ENCODE measurements around the gene TRAPPC6A.

The TRAPPC6A gene

DNA sequence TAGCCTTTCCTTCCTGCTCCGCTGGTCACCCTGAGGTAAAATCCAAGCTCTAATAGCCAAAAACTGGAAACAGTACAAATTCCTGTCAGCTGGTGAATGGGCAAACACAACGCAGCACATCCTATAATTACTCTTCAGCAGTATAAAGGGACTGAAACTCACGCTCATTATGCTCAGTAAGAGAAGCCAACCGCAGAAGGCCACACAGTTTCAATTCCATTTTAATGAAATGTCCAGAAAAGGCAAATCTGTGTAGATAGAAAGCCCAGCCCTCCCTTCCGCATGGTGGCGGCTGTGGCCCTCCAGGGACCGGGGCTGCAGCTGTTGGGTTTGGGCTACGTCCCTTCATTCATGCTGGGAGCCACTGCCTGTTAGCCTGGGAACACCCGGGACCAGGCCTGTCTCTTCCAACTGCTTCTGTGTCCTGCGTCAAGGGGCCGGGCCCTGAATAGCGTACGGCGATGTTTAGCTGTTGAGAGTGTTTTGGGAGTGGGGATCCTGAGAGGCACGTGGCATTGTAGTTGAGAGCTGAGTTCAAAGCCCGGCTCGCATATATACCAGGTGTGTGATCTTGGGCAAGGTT is 40.8 kb downstream of the TRAPPC6A start:
- H3K27ac Mint-ChIP-seq: peak overlapping the region; percentile 41
- H3K4me3 Mint-ChIP-seq: no peak overlapping the region
- ATAC-seq (no peak), DNase-seq (ENCODE audit: low spot score in 2 of 2) (no peak)
- H3K9me3 Mint-ChIP-seq: no peaks in the 10 kb centered on the region
- H3K4me1 Mint-ChIP-seq: peaks cover 23% of the 10 kb centered on the region
- H3K36me3 Mint-ChIP-seq: peaks cover 14% of the 10 kb centered on the region

GRCh38 chr19:45136507-45137178 is 41.4 kb downstream of the TRAPPC6A start:
- ATAC-seq: no peak
- DNase-seq (ENCODE audit: low spot score in 2 of 2): no peak
- Mint-ChIP-seq H3K27ac (peak overlapping the region; percentile 41), H3K4me1 (peaks cover 26% of the 10 kb centered on the region), H3K9me3 (no peaks in the 10 kb centered on the region), H3K36me3 (peaks cover 11% of the 10 kb centered on the region), H3K4me3 (no peak overlapping the region)

GRCh38 chr19:45135176-45135885 is 42.7 kb downstream of the TRAPPC6A start:
- Mint-ChIP-seq H3K4me3 (no peak overlapping the region), H3K27ac (peak overlapping the region; percentile 23), H3K36me3 (peaks cover 3% of the 10 kb centered on the region), H3K4me1 (peaks cover 36% of the 10 kb centered on the region), H3K9me3 (no peaks in the 10 kb centered on the region)
- DNase-seq (ENCODE audit: low spot score in 2 of 2) (no peak), ATAC-seq (no peak)

- Mint-ChIP-seq H3K27ac (peak overlapping the region; percentile 37), H3K4me1 (peaks cover 36% of the 10 kb centered on the region), H3K36me3 (no peaks in the 10 kb centered on the region), H3K9me3 (no peaks in the 10 kb centered on the region), H3K4me3 (no peak overlapping the region)
- ATAC-seq (no peak), DNase-seq (ENCODE audit: low spot score in 2 of 2) (no peak)
Measured at GRCh38 chr19:45133661-45134060, 44.4 kb downstream of the TRAPPC6A start.

GRCh38 chr19:45130888-45131615 is 47.0 kb downstream of the TRAPPC6A start:
- DNase-seq (ENCODE audit: low spot score in 2 of 2) (no peak), ATAC-seq (peak; percentile 28)
- no peaks in the 10 kb centered on the region for H3K9me3 Mint-ChIP-seq
- peaks cover 30% of the 10 kb centered on the region for H3K4me1 Mint-ChIP-seq
- H3K36me3 Mint-ChIP-seq: peaks cover 11% of the 10 kb centered on the region
- H3K27ac Mint-ChIP-seq: peak overlapping the region; percentile 50
- no peak overlapping the region for H3K4me3 Mint-ChIP-seq

DNA sequence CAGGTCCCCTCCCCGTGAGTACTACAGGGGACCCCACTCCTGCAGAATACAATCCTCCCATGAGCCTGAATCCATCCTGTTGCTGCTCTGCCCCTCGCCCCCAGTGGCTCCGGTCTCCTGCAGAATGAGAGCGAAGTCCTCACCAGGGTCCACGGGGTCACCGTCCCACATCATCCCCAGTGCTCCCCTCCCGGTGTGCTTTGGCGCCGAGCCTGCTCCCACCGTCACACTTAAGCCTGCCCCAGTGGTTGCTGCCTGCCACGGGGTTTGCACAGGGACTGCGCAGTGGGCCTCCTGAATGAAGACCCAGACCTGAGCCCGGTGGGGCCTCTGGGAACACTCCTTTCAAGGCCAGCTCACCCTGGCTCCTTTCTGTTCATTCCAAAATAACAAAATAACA is 47.8 kb downstream of the TRAPPC6A start:
- Mint-ChIP-seq H3K9me3 (no peaks in the 10 kb centered on the region), H3K4me1 (peaks cover 36% of the 10 kb centered on the region), H3K36me3 (peaks cover 11% of the 10 kb centered on the region), H3K4me3 (no peak overlapping the region), H3K27ac (peak overlapping the region; percentile 50)
- ATAC-seq: no peak
- no peak for DNase-seq (ENCODE audit: low spot score in 2 of 2)

DNA sequence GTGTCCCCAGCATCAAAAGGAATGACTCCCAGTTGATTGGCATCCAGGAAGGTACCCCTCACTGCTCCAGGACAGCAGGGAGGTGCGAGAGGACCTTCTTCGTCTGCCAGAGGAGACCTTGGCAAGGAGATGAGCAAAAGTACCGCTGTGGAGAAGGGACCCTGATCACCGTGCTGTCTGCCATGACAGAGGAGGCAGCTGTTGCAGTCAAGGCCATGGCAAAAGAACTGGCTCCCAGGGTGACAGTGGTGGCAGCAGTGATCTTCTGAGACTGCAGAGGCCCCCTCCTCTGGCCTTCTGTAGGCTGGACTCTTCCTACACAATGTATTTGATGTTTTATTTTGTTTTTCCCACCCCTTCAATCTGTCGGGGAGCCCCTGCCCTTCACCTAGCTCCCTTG is 49.2 kb downstream of the TRAPPC6A start:
- H3K27ac Mint-ChIP-seq: no peak overlapping the region
- H3K4me1 Mint-ChIP-seq: peaks cover 37% of the 10 kb centered on the region
- ATAC-seq: no peak
- no peak for DNase-seq (ENCODE audit: low spot score in 2 of 2)
- no peak overlapping the region for H3K4me3 Mint-ChIP-seq
- H3K36me3 Mint-ChIP-seq: peaks cover 15% of the 10 kb centered on the region
- H3K9me3 Mint-ChIP-seq: no peaks in the 10 kb centered on the region

DNA sequence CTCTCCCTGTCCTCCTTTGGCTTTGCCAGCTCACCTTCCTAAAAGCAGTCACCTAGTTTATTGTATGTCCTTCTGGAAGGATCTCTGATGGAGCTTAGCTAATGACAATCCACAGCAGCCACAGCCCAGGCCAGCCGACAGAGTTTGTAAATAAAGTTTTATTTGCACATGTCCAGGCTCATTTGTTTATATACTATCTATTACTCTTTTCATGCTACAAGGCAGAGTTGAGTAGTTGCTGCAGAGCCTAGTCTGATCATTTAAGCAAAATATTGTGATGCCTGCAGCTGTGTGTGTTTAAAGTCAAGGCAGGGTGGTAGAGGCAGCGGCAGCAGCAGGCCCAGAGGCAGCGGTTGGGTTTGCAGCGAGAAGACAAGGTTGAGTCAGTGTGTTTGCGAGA is 49.9 kb downstream of the TRAPPC6A start:
- ATAC-seq: no peak
- Mint-ChIP-seq H3K9me3 (no peaks in the 10 kb centered on the region), H3K27ac (no peak overlapping the region)

GRCh38 chr19:45126654-45127053 is 51.4 kb downstream of the TRAPPC6A start:
- H3K27ac Mint-ChIP-seq: no peak overlapping the region
- H3K4me1 Mint-ChIP-seq: peaks cover 52% of the 10 kb centered on the region
- H3K4me3 Mint-ChIP-seq: no peak overlapping the region
- H3K36me3 Mint-ChIP-seq: peaks cover 16% of the 10 kb centered on the region
- no peak for ATAC-seq
- DNase-seq (ENCODE audit: low spot score in 2 of 2): no peak
- no peaks in the 10 kb centered on the region for H3K9me3 Mint-ChIP-seq

More for the DNA sequence above, 49.9 kb downstream of the TRAPPC6A start:
- no peak overlapping the region for H3K4me3 Mint-ChIP-seq
- peaks cover 42% of the 10 kb centered on the region for H3K4me1 Mint-ChIP-seq
- H3K36me3 Mint-ChIP-seq: peaks cover 16% of the 10 kb centered on the region
- no peak for DNase-seq (ENCODE audit: low spot score in 2 of 2)

DNA sequence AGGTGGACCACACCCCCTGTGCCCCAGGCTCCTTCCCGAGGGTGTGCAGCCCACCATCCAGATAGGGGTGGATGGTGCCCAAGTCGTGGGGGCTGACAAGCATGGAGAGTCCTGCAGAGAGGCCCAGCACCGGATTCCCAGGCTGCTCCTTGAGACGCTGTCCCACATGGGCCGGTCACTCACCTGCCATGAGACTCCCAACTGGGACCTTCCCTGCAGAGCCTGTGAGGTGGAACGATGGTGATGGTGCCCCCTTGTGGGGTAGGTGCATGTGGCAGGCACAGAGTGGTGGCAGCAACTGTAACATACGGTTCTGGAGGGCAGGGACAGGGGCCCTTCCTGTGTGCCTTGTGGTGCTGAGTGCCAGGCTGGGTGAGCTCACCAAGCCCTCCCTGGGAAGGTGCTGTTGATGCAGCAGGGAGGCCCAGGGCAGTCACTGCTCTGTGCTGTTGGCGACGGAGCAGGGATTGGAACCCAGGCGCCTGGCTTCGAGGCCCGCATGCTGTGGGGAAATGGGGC is 52.0 kb downstream of the TRAPPC6A start:
- Mint-ChIP-seq H3K4me1 (peaks cover 52% of the 10 kb centered on the region), H3K27ac (peak overlapping the region; percentile 26), H3K9me3 (no peaks in the 10 kb centered on the region)

DNA sequence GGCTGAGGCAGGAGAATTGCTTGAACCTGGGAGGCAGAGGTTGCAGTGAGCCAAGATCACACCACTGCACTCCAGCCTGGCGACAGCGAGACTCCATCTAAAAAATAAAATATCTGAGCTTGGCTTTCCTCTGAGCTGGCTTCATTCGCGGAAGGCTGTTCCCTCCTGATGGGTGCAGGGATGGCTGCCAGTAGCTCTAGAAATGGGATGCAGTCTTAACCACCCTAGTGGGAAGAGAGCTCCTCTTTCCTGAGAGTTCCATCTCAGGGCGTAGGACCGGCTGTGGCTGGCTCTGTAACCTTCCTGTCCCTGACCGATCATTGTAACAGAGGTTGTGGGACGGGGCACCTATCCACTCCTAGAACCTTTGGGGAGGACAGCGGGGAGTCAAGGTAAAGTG is 52.7 kb downstream of the TRAPPC6A start:
- H3K4me3 Mint-ChIP-seq: no peak overlapping the region
- peaks cover 16% of the 10 kb centered on the region for H3K36me3 Mint-ChIP-seq
- H3K27ac Mint-ChIP-seq: peak overlapping the region; percentile 26
- DNase-seq (ENCODE audit: low spot score in 2 of 2) (no peak), ATAC-seq (no peak)
- H3K9me3 Mint-ChIP-seq: no peaks in the 10 kb centered on the region
- peaks cover 53% of the 10 kb centered on the region for H3K4me1 Mint-ChIP-seq

More for the DNA sequence above, 52.0 kb downstream of the TRAPPC6A start:
- H3K36me3 Mint-ChIP-seq: peaks cover 16% of the 10 kb centered on the region
- ATAC-seq (peak; percentile 81), DNase-seq (ENCODE audit: low spot score in 2 of 2) (peak; percentile 58 to 84)
- no peak overlapping the region for H3K4me3 Mint-ChIP-seq

- ATAC-seq (no peak), DNase-seq (ENCODE audit: low spot score in 2 of 2) (no peak)
- peaks cover 16% of the 10 kb centered on the region for H3K36me3 Mint-ChIP-seq
- H3K9me3 Mint-ChIP-seq: no peaks in the 10 kb centered on the region
- H3K27ac Mint-ChIP-seq: peak overlapping the region; percentile 81
- H3K4me3 Mint-ChIP-seq: no peak overlapping the region
- peaks cover 58% of the 10 kb centered on the region for H3K4me1 Mint-ChIP-seq
Measured at GRCh38 chr19:45124021-45124420, 54.0 kb downstream of the TRAPPC6A start.

DNA sequence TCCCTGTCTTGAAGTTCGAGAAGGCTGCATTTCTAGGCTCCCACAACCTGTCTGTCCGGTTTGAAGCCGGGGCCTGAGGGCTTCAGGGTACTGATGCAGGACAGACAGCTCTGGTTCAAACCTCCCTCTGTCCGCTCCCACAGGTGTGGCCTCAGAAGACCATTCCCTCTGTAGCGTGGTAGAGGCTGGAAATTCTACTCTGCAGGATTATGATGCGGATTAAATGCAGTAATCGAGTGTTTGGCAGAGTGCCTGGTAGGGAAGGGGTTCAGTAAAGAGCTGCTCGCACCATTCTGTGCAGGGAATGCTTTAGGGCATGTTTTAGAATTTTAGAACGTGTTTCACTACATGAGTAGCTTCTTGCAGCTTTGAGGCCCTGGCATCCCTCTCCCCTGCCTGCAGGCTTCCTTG is 54.6 kb downstream of the TRAPPC6A start:
- Mint-ChIP-seq H3K4me1 (peaks cover 63% of the 10 kb centered on the region), H3K4me3 (no peak overlapping the region), H3K27ac (peak overlapping the region; percentile 81), H3K9me3 (no peaks in the 10 kb centered on the region), H3K36me3 (peaks cover 16% of the 10 kb centered on the region)
- ATAC-seq (no peak), DNase-seq (ENCODE audit: low spot score in 2 of 2) (no peak)

DNA sequence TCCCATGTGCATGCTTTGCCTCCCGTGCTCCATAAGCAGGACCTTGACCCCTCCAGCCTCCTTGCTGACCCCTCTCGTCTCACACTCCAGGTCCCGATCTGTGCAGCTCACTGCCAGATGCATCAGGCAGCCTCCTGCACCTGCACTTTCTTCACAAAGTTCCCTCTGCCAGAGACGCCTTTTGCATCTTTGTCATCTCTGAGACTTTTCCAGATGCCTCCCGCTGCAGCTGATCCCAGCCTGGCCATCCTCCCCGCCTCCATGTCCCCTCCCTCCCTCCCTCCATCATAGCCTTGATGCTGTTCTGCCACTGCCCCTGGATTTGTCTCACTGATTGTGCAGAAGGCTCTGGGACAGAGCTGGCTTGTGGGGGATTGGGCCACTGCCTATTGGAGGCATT is 55.2 kb downstream of the TRAPPC6A start:
- ATAC-seq (no peak), DNase-seq (ENCODE audit: low spot score in 2 of 2) (no peak)
- peaks cover 16% of the 10 kb centered on the region for H3K36me3 Mint-ChIP-seq
- no peak overlapping the region for H3K4me3 Mint-ChIP-seq
- peak overlapping the region; percentile 92 for H3K27ac Mint-ChIP-seq
- H3K9me3 Mint-ChIP-seq: no peaks in the 10 kb centered on the region
- H3K4me1 Mint-ChIP-seq: peaks cover 69% of the 10 kb centered on the region

- Mint-ChIP-seq H3K36me3 (peaks cover 12% of the 10 kb centered on the region), H3K9me3 (no peaks in the 10 kb centered on the region), H3K27ac (peak overlapping the region; percentile 92), H3K4me1 (peaks cover 78% of the 10 kb centered on the region), H3K4me3 (peak overlapping the region; percentile 62)
- ATAC-seq (peak; percentile 4), DNase-seq (ENCODE audit: low spot score in 2 of 2) (no peak)
Measured at GRCh38 chr19:45121827-45122345, 56.2 kb downstream of the TRAPPC6A start.

Data from stimulated activated effector memory CD8-positive, alpha-beta T cell treated with anti-CD3 and anti-CD28 coated beads, Interleukin-12 subunit alpha, Interleukin-12 subunit beta, amount 100 ng/mL, for 72 hours (primary cell).